ENCODE results near the gene ZAP70.

DNA sequence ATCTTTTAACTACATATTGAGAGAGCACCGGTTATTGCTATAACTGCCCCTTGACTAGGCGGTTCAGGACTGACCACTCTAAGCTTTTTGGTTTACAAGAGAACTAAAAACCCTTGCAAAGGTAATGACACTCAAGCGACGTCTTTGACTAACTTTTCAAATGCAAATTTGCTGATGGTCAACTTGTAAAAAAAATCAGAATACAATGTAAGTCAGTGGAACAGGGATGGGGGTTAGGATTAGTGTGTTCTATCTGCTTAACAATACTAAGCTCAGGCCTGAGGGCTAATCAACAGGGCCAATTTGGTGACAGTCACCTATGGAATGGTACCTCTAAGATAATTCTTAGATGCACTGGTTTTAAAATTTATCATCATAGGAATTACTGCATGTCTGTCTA, 57.1 kb downstream of the ZAP70 start:
- TF ChIP-seq ELF4 (IDR thresholded peaks at IDR 0.05) (no peak), BHLHE40 (IDR thresholded peaks at IDR 0.05; ENCODE audit: borderline replicate concordance) (no peak), SP1 (IDR thresholded peaks at IDR 0.05) (no peak), FOXA1 (IDR thresholded peaks at IDR 0.05) (no peak)

Measured in HEK293T (cell line).